ENCODE measurements around the gene SPHK2.

DNA sequence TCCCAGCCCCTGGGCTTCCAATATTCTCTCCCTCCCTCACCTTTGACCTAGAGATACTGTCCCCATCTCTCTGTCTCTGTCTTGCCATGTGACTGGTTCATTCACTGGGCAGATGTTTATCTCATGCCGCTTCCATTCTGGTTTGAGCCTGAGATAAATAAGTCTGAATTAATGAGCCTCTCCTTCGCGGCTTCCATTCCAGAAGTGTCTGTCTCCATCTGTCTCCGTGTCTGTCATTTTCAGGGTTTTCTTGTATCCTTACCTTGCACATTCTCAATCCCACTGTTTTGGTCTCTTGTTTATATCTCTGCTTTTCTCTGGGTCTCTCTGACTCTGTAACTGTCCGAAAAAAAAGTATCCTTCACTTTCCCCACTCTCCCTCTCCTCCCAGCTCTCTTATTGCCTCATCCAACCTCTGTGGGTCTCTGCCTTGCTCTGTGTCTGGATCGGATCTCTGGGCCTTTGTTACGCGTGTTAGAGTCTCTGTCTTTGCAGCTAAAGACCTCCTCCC, 4.3 kb downstream of the SPHK2 start:
- TF ChIP-seq, protein P1, sequence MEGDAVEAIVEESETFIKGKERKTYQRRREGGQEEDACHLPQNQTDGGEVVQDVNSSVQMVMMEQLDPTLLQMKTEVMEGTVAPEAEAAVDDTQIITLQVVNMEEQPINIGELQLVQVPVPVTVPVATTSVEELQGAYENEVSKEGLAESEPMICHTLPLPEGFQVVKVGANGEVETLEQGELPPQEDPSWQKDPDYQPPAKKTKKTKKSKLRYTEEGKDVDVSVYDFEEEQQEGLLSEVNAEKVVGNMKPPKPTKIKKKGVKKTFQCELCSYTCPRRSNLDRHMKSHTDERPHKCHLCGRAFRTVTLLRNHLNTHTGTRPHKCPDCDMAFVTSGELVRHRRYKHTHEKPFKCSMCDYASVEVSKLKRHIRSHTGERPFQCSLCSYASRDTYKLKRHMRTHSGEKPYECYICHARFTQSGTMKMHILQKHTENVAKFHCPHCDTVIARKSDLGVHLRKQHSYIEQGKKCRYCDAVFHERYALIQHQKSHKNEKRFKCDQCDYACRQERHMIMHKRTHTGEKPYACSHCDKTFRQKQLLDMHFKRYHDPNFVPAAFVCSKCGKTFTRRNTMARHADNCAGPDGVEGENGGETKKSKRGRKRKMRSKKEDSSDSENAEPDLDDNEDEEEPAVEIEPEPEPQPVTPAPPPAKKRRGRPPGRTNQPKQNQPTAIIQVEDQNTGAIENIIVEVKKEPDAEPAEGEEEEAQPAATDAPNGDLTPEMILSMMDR (conservative IDR thresholded peaks at IDR 0.05; ENCODE audit: low read depth, low read length): no peak
- TF ChIP-seq EZH2 (IDR thresholded peaks at IDR 0.05; ENCODE audit: borderline replicate concordance, low read depth, low read length, poor library complexity, severe bottlenecking): no peak
